ENCODE measurements around the gene RNPS1.

DNA sequence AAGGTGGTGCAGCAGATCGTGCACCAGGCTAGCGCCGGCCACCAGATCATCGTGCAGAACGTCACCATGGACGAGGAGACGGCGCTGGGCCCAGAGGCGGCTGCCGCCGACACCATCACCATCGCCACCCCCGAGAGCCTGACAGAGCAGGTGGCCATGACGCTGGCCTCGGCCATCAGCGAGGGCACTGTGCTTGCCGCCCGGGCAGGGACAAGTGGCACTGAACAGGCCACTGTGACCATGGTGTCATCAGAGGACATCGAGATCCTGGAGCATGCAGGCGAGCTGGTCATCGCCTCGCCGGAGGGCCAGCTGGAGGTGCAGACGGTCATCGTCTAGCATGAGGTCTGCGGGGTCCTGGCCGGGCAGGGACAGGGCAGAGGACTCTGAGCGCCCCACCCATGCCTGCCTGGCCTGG is 32.7 kb downstream of the RNPS1 start:
- TF ChIP-seq, protein P1, sequence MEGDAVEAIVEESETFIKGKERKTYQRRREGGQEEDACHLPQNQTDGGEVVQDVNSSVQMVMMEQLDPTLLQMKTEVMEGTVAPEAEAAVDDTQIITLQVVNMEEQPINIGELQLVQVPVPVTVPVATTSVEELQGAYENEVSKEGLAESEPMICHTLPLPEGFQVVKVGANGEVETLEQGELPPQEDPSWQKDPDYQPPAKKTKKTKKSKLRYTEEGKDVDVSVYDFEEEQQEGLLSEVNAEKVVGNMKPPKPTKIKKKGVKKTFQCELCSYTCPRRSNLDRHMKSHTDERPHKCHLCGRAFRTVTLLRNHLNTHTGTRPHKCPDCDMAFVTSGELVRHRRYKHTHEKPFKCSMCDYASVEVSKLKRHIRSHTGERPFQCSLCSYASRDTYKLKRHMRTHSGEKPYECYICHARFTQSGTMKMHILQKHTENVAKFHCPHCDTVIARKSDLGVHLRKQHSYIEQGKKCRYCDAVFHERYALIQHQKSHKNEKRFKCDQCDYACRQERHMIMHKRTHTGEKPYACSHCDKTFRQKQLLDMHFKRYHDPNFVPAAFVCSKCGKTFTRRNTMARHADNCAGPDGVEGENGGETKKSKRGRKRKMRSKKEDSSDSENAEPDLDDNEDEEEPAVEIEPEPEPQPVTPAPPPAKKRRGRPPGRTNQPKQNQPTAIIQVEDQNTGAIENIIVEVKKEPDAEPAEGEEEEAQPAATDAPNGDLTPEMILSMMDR (IDR thresholded peaks at IDR 0.05) = no peak
- TF ChIP-seq EP300 (IDR thresholded peaks at IDR 0.05) = no peak

Measured in ovary (tissue), 3 donors.